Peyer's patch (tissue), 4 donors: ENCODE results near the gene VHLL.

Source experiments
- POLR2A ChIP-seq, 2 donors: fragments of 450-650 bp; IDR thresholded peaks; one replicate each; pipeline ENCODE4 v1.5.1; 2017; ENCODE audit warnings: antibody characterized with exemption in 2 of 2, mild to moderate bottlenecking in 2 of 2, moderate library complexity in 2 of 2
- TF ChIP-seq, protein P1 (sequence below), 6 experiments: fragments of 450-650 bp in 4 of 6; fragments of 200-600 bp in 2 of 6; sonication (generic) in 1 of 6; IDR thresholded peaks; one replicate each; pipeline ENCODE4 v1.5.1; 2017 to 2019; ENCODE audit warnings: antibody characterized with exemption in 6 of 6, mild to moderate bottlenecking in 3 of 6, moderate library complexity in 1 of 6

DNA sequence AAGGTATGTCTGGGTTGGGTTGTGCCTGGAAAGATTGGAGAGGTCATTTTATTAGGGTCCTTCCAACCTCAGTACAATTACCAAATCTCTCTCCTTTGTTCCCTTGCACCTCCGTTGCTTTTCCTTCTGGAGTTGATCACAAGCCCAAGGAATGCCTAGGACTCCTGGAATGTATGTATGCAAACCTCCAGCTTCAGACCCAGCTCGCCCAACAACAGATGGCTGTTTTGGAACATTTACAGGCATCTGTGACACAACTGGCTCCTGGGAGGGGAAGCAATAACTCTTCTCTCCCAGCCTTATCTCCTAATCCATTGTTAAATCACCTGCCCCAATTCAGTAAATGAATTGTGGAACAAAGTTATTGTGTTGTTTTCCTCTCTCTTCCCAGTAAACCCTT is 47.5 kb upstream of the VHLL start:
- TF ChIP-seq, protein P1, sequence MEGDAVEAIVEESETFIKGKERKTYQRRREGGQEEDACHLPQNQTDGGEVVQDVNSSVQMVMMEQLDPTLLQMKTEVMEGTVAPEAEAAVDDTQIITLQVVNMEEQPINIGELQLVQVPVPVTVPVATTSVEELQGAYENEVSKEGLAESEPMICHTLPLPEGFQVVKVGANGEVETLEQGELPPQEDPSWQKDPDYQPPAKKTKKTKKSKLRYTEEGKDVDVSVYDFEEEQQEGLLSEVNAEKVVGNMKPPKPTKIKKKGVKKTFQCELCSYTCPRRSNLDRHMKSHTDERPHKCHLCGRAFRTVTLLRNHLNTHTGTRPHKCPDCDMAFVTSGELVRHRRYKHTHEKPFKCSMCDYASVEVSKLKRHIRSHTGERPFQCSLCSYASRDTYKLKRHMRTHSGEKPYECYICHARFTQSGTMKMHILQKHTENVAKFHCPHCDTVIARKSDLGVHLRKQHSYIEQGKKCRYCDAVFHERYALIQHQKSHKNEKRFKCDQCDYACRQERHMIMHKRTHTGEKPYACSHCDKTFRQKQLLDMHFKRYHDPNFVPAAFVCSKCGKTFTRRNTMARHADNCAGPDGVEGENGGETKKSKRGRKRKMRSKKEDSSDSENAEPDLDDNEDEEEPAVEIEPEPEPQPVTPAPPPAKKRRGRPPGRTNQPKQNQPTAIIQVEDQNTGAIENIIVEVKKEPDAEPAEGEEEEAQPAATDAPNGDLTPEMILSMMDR (IDR thresholded peaks at IDR 0.05): no peak
- no peak for TF ChIP-seq POLR2A (IDR thresholded peaks at IDR 0.05)
